ENCODE measurements around the gene FER1L5.

FER1L5 gene

DNA sequence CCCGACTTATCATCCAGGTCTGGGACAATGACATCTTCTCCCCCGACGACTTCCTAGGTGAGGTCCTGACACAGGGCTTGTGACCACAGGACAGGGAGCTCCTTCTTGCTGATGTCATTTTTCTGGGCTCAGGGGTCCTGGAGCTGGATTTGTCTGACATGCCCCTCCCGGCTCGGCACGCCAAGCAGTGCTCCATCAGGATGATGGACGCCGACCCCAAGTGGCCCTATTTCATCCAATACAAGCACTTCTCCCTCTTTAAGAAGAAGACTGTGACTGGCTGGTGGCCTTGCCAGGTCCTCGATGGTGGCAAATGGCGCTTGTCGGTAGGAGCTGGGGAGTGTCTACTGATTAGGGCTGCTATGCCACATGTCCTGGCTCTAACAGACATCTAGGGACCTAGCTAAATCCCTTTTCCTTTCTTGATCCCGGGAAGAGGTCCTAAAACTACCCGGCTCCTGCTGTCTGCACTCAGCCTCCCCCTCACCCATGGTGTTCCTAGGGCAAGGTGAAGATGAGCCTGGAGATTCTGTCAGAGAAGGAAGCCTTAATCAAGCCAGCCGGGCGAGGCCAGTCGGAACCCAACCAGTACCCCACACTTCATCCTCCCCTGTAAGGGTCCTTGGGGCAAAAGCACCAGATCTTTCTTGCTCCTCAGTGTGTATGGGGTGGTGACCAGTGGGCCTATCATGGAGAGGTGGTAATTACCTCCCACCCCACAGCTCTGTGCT, 60.6 kb downstream of the FER1L5 start:
- TF ChIP-seq, protein P1, sequence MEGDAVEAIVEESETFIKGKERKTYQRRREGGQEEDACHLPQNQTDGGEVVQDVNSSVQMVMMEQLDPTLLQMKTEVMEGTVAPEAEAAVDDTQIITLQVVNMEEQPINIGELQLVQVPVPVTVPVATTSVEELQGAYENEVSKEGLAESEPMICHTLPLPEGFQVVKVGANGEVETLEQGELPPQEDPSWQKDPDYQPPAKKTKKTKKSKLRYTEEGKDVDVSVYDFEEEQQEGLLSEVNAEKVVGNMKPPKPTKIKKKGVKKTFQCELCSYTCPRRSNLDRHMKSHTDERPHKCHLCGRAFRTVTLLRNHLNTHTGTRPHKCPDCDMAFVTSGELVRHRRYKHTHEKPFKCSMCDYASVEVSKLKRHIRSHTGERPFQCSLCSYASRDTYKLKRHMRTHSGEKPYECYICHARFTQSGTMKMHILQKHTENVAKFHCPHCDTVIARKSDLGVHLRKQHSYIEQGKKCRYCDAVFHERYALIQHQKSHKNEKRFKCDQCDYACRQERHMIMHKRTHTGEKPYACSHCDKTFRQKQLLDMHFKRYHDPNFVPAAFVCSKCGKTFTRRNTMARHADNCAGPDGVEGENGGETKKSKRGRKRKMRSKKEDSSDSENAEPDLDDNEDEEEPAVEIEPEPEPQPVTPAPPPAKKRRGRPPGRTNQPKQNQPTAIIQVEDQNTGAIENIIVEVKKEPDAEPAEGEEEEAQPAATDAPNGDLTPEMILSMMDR (IDR thresholded peaks at IDR 0.05; ENCODE audit: low read length, missing control alignments), result no peak
- no peak for DNase-seq (ENCODE audit: low read depth)

DNA sequence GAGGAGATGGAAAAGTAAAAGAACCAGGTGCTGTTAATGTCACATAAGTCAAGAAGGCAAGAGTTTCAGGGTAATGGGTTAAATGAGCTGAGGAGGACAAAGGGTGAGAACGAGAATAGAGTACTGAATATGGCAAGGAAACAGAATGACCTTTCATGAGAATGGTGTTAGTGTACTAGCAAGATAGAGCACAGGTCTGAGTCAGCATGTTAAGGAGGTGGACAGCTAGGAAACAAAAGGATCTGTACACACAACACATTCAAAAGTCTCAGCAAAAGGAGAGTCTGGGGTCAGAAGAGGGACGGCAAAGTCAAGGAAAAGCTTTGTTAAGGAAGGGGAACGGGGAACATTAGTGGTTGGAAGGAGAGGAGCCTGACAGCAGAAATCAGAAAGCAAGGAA, 68.4 kb downstream of the FER1L5 start:
- TF ChIP-seq, protein P1 (IDR thresholded peaks at IDR 0.05; ENCODE audit: low read length, missing control alignments), result no peak
- no peak overlapping the region for H3K4me3 ChIP-seq (replicated peaks; ENCODE audit: low read depth, low read length)
- DNase-seq (ENCODE audit: low read depth), result no peak

More for the DNA sequence above, 60.6 kb downstream of the FER1L5 start:
- H3K4me3 ChIP-seq (replicated peaks; ENCODE audit: low read depth, low read length), result no peak overlapping the region

DNA sequence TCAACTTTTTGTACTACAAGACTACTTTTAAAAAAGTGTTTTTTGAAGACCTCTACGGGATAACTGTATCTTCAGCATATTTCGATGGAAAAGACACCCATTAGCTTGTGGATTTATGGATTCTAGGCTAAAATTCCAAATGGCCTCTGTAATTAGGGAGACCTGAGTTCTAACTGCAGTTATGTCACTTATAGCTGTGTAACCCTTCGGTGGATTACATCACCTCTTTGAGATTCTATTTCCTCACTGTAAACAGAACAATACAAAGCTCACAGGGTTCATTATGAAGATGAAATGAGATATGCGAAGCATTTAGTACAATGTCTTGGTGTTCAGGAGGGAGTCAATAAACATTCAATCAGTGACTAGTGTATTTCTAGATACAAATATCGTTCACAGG, 73.1 kb downstream of the FER1L5 start:
- TF ChIP-seq, protein P1 (IDR thresholded peaks at IDR 0.05; ENCODE audit: low read length, missing control alignments), result no peak
- peak; percentile 30 for DNase-seq (ENCODE audit: low read depth)
- H3K4me3 ChIP-seq (replicated peaks; ENCODE audit: low read depth, low read length), result no peak overlapping the region

DNA sequence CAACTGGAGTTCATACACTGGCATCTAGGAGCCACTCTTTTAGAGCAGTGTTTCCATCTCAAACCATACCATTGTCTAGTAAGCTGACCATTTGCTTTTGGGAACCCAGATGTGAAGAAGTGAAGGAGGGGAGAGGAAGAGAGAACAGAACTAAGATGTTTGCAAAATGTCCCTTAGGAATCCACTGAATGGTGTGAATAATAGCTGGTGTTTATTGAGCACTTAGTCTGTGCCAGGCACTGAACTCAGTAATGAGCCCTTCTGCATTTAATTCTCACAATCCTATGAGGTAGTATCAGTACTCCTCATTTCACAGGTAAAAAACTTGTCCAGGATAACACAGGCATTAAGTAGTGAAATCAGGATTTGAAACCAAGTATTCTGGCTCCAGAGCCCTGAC, 73.8 kb downstream of the FER1L5 start:
- no peak overlapping the region for H3K4me3 ChIP-seq (replicated peaks; ENCODE audit: low read depth, low read length)
- TF ChIP-seq, protein P1 (IDR thresholded peaks at IDR 0.05; ENCODE audit: low read length, missing control alignments), result no peak
- DNase-seq (ENCODE audit: low read depth), result no peak

DNA sequence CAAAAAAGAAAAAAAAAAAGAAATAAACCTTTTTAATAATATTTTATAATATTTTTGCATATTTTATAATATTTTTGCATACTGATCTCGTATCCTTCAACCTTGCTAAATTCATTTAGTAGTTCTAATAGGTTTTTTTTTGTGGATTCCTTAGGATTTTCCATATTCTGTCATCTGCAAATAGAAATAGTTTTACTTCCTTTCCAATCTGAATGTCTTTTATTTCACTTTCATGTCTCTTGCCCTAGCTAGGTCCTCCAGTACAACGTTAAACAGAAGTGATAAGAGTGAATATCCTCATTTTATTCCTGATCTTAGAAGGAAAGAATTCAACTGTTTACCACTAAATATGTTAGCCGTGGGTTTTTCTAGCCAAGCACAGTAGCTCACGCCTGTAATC, 83.6 kb downstream of the FER1L5 start:
- TF ChIP-seq, protein P1 (IDR thresholded peaks at IDR 0.05; ENCODE audit: low read length, missing control alignments), result no peak
- H3K4me3 ChIP-seq (replicated peaks; ENCODE audit: low read depth, low read length), result no peak overlapping the region
- no peak for DNase-seq (ENCODE audit: low read depth)

DNA sequence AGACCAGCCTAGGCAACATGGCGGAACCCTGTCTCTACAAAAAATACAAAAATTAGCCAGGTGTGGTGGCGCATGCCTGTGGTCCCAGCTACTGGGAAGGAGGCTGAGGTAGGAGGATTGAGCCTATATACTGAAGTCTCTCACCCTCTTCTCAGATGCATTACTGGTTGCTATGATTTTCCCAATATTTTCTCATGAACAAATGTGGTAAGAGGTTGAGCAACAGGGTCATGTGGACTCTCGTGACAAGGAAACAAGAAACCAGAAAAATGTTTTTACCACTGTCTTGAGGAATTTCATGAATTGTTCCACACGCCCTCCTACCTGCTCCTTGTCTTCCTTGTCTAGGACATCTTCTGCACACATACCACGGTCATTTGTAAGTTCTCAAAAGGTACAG, 84.9 kb downstream of the FER1L5 start:
- H3K4me3 ChIP-seq (replicated peaks; ENCODE audit: low read depth, low read length), result no peak overlapping the region
- peak; percentile 64 for DNase-seq (ENCODE audit: low read depth)
- TF ChIP-seq, protein P1 (IDR thresholded peaks at IDR 0.05; ENCODE audit: low read length, missing control alignments), result no peak

DNA sequence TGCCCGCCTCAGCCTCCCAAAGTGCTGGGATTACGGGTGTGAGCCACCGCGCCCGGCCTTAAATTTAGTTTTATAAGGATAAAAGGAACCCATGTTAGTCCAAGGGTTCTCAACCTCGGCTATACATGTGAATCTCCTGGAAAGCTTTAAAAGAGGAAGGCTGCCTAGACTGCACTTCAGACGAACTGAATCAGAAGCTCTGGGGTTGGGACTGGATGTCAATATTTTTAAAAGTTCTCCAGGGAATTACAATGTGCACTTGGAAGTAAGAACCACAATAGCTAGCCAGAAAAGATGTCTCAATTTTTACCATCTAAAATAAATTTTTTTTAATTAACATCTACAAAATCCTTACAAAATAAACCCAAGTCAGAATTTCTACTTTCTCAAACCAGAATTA, 87.2 kb downstream of the FER1L5 start:
- DNase-seq (ENCODE audit: low read depth), result no peak
- TF ChIP-seq, protein P1 (IDR thresholded peaks at IDR 0.05; ENCODE audit: low read length, missing control alignments), result no peak

More for the DNA sequence above, 87.2 kb downstream of the FER1L5 start:
- no peak overlapping the region for H3K4me3 ChIP-seq (replicated peaks; ENCODE audit: low read depth, low read length)
